Thymus (tissue), 11 donors: ENCODE results near the gene PLB1. TPM values are rescaled to one million over a fixed set of nuclear protein-coding genes. Genes with fewer than 3 reads are reported as not detected.

ENCODE experiments used
- DNase-seq, 9 donors: peaks; one replicate each; pipeline ENCODE4 v3.0.0-alpha.2; 2013; ENCODE audit warnings: low spot score in 9 of 9, low read depth in 6 of 9, missing footprints in 1 of 9
- H3K27ac ChIP-seq, 2 donors: one replicate each; pipeline ENCODE4 v1.5.1; 2013; ENCODE audit warnings: control low read depth in 1 of 2, low read depth in 1 of 2, low read length in 1 of 2, mild to moderate bottlenecking in 1 of 2, moderate library complexity in 1 of 2
- H3K27me3 ChIP-seq, 2 donors: one replicate each; pipeline ENCODE4 v1.5.1; 2013; ENCODE audit warnings: low read length in 1 of 2; ENCODE audit not compliant: control insufficient read depth in 2 of 2, insufficient read depth in 1 of 2
- H3K36me3 ChIP-seq, 2 donors: one replicate each; pipeline ENCODE4 v1.5.1; 2013; ENCODE audit warnings: low read length in 1 of 2, mild to moderate bottlenecking in 1 of 2, moderate library complexity in 1 of 2; ENCODE audit not compliant: control insufficient read depth in 2 of 2, insufficient read depth in 2 of 2
- H3K4me1 ChIP-seq, 2 donors: one replicate each; pipeline ENCODE4 v1.5.1; 2013; ENCODE audit warnings: low read length in 2 of 2; ENCODE audit not compliant: control insufficient read depth in 2 of 2, insufficient read depth in 2 of 2
- H3K4me3 ChIP-seq, 2 donors: one replicate each; pipeline ENCODE4 v1.5.1; 2013; ENCODE audit warnings: low read length in 2 of 2, control low read depth in 1 of 2, mild to moderate bottlenecking in 1 of 2
- H3K9me3 ChIP-seq, 2 donors: one replicate each; pipeline ENCODE4 v1.5.1; 2013; ENCODE audit warnings: low read length in 1 of 2, mild to moderate bottlenecking in 1 of 2; ENCODE audit not compliant: control insufficient read depth in 2 of 2, insufficient read depth in 1 of 2
- WGBS: extraction: QIAGEN DNeasy Blood & Tissue Kit; methylation state at CpG from one replicate; pipeline ENCODE4 v1.1.7; 2013; 5-methylcytosine and 5-hydroxymethylcytosine counted together
- polyA plus RNA-seq: library from polyadenylated mRNA; stranded (reverse); fragments of 200-250 nt; gene quantifications from one replicate; pipeline ENCODE4 v1.2.3, GENCODE V29; 2013
- total RNA-seq: library from RNA; stranded (reverse); fragments of 120-200 nt; gene quantifications from one replicate; pipeline ENCODE4 v1.2.4, GENCODE V29; 2013
- donor health status: healthy.

Gene PLB1
- total and polyA plus RNA-seq, 2 donors, result 1.8 to 2.3 TPM

DNA sequence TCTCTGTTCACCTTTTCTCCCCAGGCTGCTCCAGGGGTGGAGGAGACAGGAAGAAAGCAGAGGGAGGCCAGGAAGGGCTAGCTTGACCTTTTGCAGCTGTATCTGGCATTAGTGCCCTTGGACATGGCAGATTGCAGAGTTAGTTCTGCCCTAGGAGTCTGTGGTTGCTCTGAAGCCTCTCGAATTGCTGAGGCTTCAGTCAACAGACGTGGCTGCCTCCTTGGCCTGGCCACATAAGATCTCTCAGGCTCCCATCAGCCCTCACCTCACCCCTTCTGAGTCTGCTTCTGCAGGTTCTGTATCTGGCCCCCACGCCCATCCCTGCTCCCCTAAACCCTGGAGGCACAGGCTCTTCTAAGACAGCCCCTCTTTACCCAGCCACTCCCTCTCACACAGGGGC, 18.2 kb upstream of the PLB1 start:
- Histone ChIP-seq H3K27ac (no peak overlapping the region), H3K36me3 (no peaks in the 10 kb centered on the region), H3K9me3 (no peaks in the 10 kb centered on the region), H3K27me3 (no peaks in the 10 kb centered on the region), H3K4me1 (no peaks in the 10 kb centered on the region), H3K4me3 (no peak overlapping the region)
- 92% methylated on average over 3 of the region's 3 CpGs for WGBS
- DNase-seq, result no peak

DNA sequence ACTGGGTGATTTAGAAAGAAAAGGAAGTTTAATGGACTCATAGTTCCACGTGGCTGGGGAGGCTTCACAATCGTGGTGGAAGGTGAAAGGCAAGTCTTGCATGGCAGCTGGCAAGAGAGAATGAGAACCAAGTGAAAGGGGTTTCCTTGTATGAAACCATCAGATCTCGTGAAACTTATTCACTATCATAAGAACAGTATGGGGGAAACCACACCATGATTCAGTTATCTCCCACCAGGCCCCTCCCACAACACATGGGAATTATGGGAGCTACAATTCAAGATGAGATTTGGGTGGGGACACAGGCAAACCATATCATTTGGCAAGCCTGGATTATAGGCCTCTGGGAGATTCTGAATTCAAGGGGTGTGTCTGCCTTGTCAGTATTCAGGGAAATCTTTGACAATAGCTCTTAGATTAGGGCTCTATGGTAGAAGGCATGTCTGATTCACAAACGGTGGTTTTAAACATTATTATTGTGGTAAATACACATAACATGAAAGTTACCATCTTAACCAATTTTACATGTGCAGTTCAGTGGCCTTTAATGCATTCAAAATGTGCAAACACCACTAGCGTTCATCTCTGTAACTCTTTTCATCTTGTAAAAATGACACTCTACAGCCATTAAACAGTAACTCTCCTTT, 15.3 kb upstream of the PLB1 start:
- 87% methylated on average over 5 of the region's 5 CpGs for WGBS
- Histone ChIP-seq H3K9me3 (no peaks in the 10 kb centered on the region), H3K27me3 (no peaks in the 10 kb centered on the region), H3K27ac (no peak overlapping the region), H3K4me3 (no peak overlapping the region), H3K4me1 (no peaks in the 10 kb centered on the region), H3K36me3 (no peaks in the 10 kb centered on the region)
- no peak for DNase-seq

DNA sequence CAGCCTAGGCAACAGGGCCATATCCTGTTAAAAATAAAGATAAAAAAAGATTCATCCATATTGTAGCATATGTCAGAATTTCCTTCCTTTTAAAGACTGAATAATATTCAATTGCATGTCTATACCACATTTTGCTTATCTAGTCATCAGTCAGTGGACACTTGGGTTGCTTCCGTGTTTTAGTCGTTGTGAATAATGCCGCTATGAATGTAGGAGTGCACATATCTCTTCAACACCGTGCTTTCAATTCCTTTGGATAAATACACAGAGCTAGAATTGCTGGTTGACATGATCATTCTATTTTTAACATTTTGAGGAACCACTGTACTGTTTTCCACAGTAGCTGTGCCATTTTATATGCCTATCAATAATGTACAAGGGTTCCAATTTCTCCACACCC, 14.0 kb upstream of the PLB1 start:
- WGBS, result 73% methylated on average over 4 of the region's 4 CpGs
- Histone ChIP-seq H3K27ac (no peak overlapping the region), H3K4me1 (no peaks in the 10 kb centered on the region), H3K36me3 (no peaks in the 10 kb centered on the region), H3K9me3 (no peaks in the 10 kb centered on the region), H3K4me3 (no peak overlapping the region), H3K27me3 (no peaks in the 10 kb centered on the region)
- DNase-seq, result no peak

DNA sequence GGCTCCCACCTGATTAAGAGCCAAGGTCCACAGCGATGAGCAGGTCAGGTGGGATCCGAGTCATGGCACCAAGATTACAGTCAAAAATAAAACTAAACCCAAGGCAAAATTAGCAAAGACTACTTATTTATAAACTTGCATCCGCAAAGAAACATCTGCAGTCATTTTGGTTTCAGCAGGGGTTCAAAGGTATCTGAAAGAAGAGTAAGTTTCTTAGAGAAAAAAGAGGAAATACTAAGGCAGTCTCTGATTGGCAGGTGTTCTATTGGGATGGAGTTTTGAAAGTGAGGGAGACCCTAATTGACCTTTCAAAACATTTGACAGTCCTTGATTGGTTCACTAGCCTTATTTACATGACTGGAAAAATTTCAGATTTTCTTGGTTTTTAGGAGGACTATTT, 11.0 kb upstream of the PLB1 start:
- no peaks in the 10 kb centered on the region for H3K4me1 ChIP-seq

DNA sequence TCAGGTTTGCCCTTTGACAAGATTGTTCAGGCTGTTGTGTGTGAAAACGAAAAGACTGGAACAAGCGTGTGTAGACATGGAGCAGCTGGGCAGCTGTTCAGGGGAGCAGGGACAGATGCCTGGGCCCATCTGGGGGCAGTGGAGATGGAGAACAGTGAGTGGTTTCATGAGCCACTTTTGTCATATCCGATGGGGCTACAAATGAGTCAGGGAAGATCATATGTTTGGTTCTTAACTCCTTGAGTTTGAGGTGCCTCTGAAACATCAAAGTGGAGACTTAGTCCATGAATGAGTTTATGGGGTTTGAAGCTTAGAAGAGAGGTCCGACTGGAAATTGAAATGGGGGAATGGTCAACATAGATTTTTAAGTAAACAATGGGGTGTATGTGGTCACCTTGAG, 9.3 kb upstream of the PLB1 start:
- WGBS, result 80% methylated on average over 4 of the region's 4 CpGs

More for the DNA sequence above, 11.0 kb upstream of the PLB1 start:
- no peak overlapping the region for H3K27ac ChIP-seq
- H3K27me3 ChIP-seq, result no peaks in the 10 kb centered on the region
- H3K36me3 ChIP-seq, result no peaks in the 10 kb centered on the region
- H3K9me3 ChIP-seq, result no peaks in the 10 kb centered on the region
- H3K4me3 ChIP-seq, result no peak overlapping the region
- no peak for DNase-seq
- WGBS, result 84% methylated on average over 3 of the region's 3 CpGs

DNA sequence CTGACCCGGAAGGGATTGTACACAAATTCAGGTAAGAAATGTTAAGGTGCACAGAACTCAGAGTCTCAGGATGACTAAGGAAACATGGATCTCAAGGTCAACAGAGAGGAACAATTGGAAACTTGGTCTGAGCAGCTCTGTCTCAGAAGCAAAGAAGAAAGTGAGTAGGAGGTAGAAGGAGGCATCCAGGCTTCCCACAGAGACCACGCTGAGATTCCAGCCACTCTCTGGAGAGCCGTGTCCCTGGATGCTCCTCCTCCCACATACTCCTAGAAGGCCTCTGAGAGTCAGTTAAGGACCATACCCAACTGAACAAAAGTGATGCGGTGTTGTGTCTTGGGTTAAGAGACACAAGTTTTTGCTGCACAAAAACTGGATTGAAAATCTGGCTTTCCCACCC, 8.6 kb upstream of the PLB1 start:
- Histone ChIP-seq H3K9me3 (no peaks in the 10 kb centered on the region), H3K27me3 (no peaks in the 10 kb centered on the region), H3K4me3 (no peak overlapping the region), H3K4me1 (no peaks in the 10 kb centered on the region), H3K36me3 (no peaks in the 10 kb centered on the region), H3K27ac (no peak overlapping the region)
- WGBS, result 96% methylated on average over 4 of the region's 4 CpGs
- no peak for DNase-seq

More for the DNA sequence above, 9.3 kb upstream of the PLB1 start:
- DNase-seq, result no peak
- Histone ChIP-seq H3K27me3 (no peaks in the 10 kb centered on the region), H3K4me3 (no peak overlapping the region), H3K36me3 (no peaks in the 10 kb centered on the region), H3K4me1 (no peaks in the 10 kb centered on the region), H3K27ac (no peak overlapping the region), H3K9me3 (no peaks in the 10 kb centered on the region)

DNA sequence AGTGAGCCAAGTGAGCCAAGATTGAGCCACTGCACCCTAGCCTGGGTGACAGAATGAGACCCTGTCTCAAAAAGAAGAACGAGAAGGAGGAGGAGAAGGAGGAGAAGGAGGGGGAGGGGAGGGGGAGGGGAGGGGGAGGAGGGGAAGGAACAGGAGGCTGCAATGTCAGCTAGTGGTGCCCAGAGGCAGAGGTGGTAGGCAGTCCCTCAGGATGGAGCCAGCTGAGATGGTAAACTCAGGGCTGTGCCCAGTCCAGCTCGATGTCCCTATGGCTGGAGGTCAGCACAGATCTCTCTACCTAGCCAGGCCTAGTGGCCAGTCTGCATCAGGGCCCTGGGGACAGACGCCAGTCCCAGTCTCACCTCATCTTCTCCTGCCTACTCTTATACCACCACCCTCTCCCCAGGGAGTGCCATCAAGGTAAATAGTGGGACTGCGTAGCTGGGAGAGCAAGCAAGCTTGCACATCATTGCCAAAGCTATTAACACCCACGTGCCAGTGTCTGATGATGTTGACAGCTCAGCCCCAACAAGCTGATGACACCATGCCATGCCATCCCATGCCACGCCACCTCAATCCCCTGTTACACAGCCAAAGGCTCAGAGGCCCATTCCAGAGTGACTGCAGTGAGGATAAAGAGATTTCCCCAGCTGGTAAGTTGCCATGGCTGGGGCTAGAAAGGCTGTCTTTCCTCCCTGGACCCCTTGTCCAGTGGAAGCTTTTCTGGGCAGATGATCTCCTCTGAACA, 7.6 kb upstream of the PLB1 start:
- no peak for DNase-seq
- H3K27ac ChIP-seq, result no peak overlapping the region
- H3K4me3 ChIP-seq, result no peak overlapping the region
- no peaks in the 10 kb centered on the region for H3K4me1 ChIP-seq
- no peaks in the 10 kb centered on the region for H3K9me3 ChIP-seq
- 91% methylated on average over 6 of the region's 6 CpGs for WGBS
- H3K27me3 ChIP-seq, result no peaks in the 10 kb centered on the region
- H3K36me3 ChIP-seq, result no peaks in the 10 kb centered on the region

DNA sequence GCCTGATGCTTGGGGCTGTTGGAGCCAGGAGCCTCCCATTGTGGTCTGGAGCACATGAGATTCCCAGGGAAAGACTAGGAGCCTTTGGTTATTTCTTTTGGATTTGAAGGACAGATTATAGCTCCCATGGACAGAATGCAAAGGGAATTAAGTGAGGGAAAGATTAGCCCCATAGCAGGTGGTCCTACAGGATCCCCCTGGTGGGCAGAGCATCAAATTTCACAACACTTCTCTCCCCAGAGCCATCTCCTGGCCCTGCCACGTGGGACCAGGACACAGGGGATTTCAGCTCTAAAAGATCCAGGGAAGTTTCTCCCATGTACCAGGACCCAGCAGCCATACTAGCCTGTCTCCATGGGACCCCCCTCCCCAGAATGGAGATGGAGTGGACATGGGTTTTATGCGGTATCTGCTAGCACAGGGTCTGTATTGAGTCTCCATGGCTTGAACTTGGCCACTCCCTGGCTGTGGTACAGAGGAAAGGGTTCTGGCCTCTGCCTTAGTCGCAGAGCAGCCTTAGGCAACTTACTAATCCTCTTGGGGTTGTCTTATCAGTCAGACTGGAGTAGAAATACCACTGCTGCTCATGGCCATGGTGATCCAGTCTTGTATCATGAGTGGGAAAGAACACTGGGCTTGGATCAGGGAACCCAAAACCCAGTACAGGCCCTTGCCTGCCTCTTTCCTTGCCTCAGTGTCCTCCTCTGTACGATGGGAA, 6.8 kb upstream of the PLB1 start:
- no peaks in the 10 kb centered on the region for H3K9me3 ChIP-seq
- H3K4me1 ChIP-seq, result no peaks in the 10 kb centered on the region
- DNase-seq, result no peak
- H3K27me3 ChIP-seq, result no peaks in the 10 kb centered on the region
- no peak overlapping the region for H3K27ac ChIP-seq
- no peaks in the 10 kb centered on the region for H3K36me3 ChIP-seq
- no peak overlapping the region for H3K4me3 ChIP-seq
- WGBS, result 85% methylated on average over 4 of the region's 4 CpGs

DNA sequence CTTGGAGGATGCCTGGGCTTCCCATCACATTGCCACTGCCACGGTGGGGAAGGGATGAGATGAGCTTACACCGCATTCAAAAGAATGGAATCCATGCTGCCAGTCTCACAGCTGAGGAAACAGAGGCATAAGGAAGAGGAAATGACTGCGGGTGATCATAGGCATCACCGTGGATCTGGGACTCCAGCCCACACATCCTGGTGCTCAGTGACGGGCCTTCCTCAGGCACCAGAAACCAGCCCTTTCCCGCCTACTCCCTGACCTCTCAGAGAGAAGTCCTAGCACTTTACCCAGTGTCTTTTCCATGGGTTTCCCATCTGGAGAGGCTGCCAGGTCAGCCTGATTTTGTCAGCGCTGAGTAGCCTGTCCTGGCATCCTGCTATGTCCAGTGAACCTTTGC, 5.3 kb upstream of the PLB1 start:
- no peak overlapping the region for H3K4me3 ChIP-seq
- H3K4me1 ChIP-seq, result no peaks in the 10 kb centered on the region
- no peak overlapping the region for H3K27ac ChIP-seq
- no peaks in the 10 kb centered on the region for H3K9me3 ChIP-seq
- DNase-seq, result no peak
- H3K27me3 ChIP-seq, result no peaks in the 10 kb centered on the region
- WGBS, result 92% methylated on average over 7 of the region's 7 CpGs
- H3K36me3 ChIP-seq, result no peaks in the 10 kb centered on the region
